Measurements from ENCODE around the gene POLR2C. TPM values are rescaled to one million over a fixed set of nuclear protein-coding genes. Genes with fewer than 3 reads are reported as not detected.

POLR2C gene
- total and polyA plus RNA-seq, 2 of the 13 experiments (the other 11 are each of a cell fraction or from before 2014, with no cell fraction given), result 104 to 216 TPM

DNA sequence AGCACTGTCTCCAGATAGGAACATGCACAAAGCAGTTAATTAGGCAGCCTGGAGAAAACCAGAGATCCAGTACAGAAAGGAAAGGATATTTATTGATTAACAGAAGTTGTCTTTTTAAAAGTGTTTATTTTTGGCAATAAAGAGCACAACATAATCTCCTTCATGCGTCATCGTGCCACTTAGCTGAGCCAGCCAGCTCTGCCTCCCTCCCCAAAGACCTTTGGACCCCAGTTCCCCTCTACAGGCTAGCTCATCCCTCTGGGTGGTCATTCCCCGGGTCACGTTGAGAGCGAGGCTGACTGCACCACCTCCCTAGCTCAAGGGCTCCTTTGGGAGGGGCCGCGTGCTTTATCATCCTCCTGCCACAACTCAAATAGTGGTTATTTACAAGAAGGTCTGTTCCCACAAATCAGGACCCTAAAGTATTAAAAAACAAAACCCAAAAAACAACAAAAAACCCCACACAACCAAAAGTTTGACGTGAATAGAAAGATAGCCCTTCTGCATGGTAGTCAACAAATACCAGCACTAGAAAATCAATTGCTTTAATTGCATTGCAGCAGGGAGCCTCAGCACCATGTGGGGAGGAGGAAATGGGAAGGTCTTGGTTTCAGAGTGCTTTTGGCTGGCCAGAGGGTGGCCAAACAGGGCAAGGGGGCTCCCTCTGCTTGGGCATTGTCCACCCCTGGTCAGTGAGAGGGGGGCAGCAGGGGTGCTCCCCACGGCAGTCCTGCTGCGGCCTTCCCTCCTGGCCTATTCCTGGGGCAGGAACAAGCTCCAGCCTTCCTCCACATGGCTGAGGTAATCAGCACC is 9.6 kb downstream of the POLR2C start (continued):
- TF ChIP-seq, protein P1, sequence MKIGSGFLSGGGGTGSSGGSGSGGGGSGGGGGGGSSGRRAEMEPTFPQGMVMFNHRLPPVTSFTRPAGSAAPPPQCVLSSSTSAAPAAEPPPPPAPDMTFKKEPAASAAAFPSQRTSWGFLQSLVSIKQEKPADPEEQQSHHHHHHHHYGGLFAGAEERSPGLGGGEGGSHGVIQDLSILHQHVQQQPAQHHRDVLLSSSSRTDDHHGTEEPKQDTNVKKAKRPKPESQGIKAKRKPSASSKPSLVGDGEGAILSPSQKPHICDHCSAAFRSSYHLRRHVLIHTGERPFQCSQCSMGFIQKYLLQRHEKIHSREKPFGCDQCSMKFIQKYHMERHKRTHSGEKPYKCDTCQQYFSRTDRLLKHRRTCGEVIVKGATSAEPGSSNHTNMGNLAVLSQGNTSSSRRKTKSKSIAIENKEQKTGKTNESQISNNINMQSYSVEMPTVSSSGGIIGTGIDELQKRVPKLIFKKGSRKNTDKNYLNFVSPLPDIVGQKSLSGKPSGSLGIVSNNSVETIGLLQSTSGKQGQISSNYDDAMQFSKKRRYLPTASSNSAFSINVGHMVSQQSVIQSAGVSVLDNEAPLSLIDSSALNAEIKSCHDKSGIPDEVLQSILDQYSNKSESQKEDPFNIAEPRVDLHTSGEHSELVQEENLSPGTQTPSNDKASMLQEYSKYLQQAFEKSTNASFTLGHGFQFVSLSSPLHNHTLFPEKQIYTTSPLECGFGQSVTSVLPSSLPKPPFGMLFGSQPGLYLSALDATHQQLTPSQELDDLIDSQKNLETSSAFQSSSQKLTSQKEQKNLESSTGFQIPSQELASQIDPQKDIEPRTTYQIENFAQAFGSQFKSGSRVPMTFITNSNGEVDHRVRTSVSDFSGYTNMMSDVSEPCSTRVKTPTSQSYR (CRISPR knock-in tag; IDR thresholded peaks at IDR 0.05; ENCODE audit: borderline replicate concordance), result peak; percentile 60; the same call in 1 of the 2 replicates
- TF ChIP-seq ZNF816 (CRISPR knock-in tag; IDR thresholded peaks at IDR 0.05; ENCODE audit: borderline replicate concordance) (no peak), ZNF414 (CRISPR knock-in tag; IDR thresholded peaks at IDR 0.05) (peak; percentile 63), MXD3 (CRISPR knock-in tag; IDR thresholded peaks at IDR 0.05) (no peak), PHF8 (CRISPR knock-in tag; IDR thresholded peaks at IDR 0.05) (peak; percentile 40; the same call in 1 of the 2 replicates), AHDC1 (CRISPR knock-in tag; IDR thresholded peaks at IDR 0.05; ENCODE audit: borderline replicate concordance) (0 out of 2 replicates have a peak, but pooled peaks have one; percentile 75), TRAFD1 (CRISPR knock-in tag; IDR thresholded peaks at IDR 0.05; ENCODE audit: borderline replicate concordance) (no peak; the same call in 1 of the 2 replicates), ZNF317 (CRISPR knock-in tag; IDR thresholded peaks at IDR 0.05) (no peak; the same call in 1 of the 2 replicates), TBX2 (CRISPR knock-in tag; IDR thresholded peaks at IDR 0.05; ENCODE audit: borderline replicate concordance) (peak; percentile 91), MEIS2 (CRISPR knock-in tag; IDR thresholded peaks at IDR 0.05) (peak; percentile 58; the same call in 1 of the 2 replicates), ONECUT2 (CRISPR knock-in tag; IDR thresholded peaks at IDR 0.05) (peak; percentile 63)
- TF ChIP-seq, protein P2, sequence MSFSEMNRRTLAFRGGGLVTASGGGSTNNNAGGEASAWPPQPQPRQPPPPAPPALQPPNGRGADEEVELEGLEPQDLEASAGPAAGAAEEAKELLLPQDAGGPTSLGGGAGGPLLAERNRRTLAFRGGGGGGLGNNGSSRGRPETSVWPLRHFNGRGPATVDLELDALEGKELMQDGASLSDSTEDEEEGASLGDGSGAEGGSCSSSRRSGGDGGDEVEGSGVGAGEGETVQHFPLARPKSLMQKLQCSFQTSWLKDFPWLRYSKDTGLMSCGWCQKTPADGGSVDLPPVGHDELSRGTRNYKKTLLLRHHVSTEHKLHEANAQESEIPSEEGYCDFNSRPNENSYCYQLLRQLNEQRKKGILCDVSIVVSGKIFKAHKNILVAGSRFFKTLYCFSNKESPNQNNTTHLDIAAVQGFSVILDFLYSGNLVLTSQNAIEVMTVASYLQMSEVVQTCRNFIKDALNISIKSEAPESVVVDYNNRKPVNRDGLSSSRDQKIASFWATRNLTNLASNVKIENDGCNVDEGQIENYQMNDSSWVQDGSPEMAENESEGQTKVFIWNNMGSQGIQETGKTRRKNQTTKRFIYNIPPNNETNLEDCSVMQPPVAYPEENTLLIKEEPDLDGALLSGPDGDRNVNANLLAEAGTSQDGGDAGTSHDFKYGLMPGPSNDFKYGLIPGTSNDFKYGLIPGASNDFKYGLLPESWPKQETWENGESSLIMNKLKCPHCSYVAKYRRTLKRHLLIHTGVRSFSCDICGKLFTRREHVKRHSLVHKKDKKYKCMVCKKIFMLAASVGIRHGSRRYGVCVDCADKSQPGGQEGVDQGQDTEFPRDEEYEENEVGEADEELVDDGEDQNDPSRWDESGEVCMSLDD (CRISPR knock-in tag; IDR thresholded peaks at IDR 0.05; ENCODE audit: borderline replicate concordance), result 0 out of 2 replicates have a peak, but pooled peaks have one; percentile 62
